HepG2 (cell line): ENCODE data around the gene KLHL40. TPM values are rescaled to one million over a fixed set of nuclear protein-coding genes. Genes with fewer than 3 reads are reported as not detected.
A peak's percentile ranks its signal among the peaks of the same experiment; 100 is the strongest.

Experiments used
- ELF4 ChIP-seq: sonication (generic); formaldehyde crosslinking; IDR thresholded peaks from 2 replicates; pipeline ENCODE4 v1.5.0; 2020; ENCODE audit warnings: missing genetic modification reagents, mild to moderate bottlenecking, moderate library complexity, borderline replicate concordance
- FLYWCH1 ChIP-seq: sonication (generic); formaldehyde crosslinking; IDR thresholded peaks from 2 replicates; pipeline ENCODE4 v1.8.1; 2023; ENCODE audit warnings: mild to moderate bottlenecking, missing genetic modification reagents
- FOSL2 ChIP-seq: sonication (generic); formaldehyde crosslinking; IDR thresholded peaks from 2 replicates; pipeline ENCODE4 v1.4.0; 2020; ENCODE audit warnings: missing genetic modification reagents
- PTBP1 ChIP-seq: fragments of 200-400 bp; formaldehyde crosslinking; IDR thresholded peaks from 2 replicates; pipeline ENCODE4 v1.6.1; 2018; ENCODE audit warnings: low read length, low read depth; ENCODE audit not compliant: poor library complexity, severe bottlenecking
- RELA ChIP-seq: sonication (generic); formaldehyde crosslinking; IDR thresholded peaks from 2 replicates; pipeline ENCODE4 v1.4.0; 2020; ENCODE audit warnings: missing genetic modification reagents
- REPIN1 ChIP-seq: sonication (generic); formaldehyde crosslinking; IDR thresholded peaks from 2 replicates; pipeline ENCODE4 v1.8.0; 2022; ENCODE audit warnings: missing genetic modification reagents, low read depth, mild to moderate bottlenecking, borderline replicate concordance
- TCF7 ChIP-seq: sonication (generic); IDR thresholded peaks from 2 replicates; pipeline ENCODE4 v1.6.1; 2016; ENCODE audit warnings: antibody characterized with exemption, low read depth
- ZNF253 ChIP-seq: sonication (generic); formaldehyde crosslinking; IDR thresholded peaks from 2 replicates; pipeline ENCODE4 v1.8.0; 2022; ENCODE audit warnings: mild to moderate bottlenecking, missing genetic modification reagents, borderline replicate concordance
- ZNF263 ChIP-seq: sonication (generic); formaldehyde crosslinking; IDR thresholded peaks from 2 replicates; pipeline ENCODE4 v1.4.0; 2020; ENCODE audit warnings: missing genetic modification reagents
- ZNF326 ChIP-seq: sonication (generic); formaldehyde crosslinking; IDR thresholded peaks from 2 replicates; pipeline ENCODE4 v1.4.0; 2020; ENCODE audit warnings: missing genetic modification reagents, borderline replicate concordance
- ZNF383 ChIP-seq: sonication (generic); formaldehyde crosslinking; IDR thresholded peaks from 2 replicates; pipeline ENCODE4 v1.4.0; 2020; ENCODE audit warnings: missing genetic modification reagents, mild to moderate bottlenecking, borderline replicate concordance
- ZNF567 ChIP-seq: sonication (generic); formaldehyde crosslinking; IDR thresholded peaks from 2 replicates; pipeline ENCODE4 v1.8.1; 2023; ENCODE audit warnings: mild to moderate bottlenecking, missing genetic modification reagents, borderline replicate concordance
- ZNF589 ChIP-seq: sonication (generic); formaldehyde crosslinking; conservative IDR thresholded peaks from 2 replicates; pipeline ENCODE4 v1.8.0; 2022; ENCODE audit warnings: mild to moderate bottlenecking, moderate library complexity, missing genetic modification reagents
- ZNF615 ChIP-seq: sonication (generic); formaldehyde crosslinking; IDR thresholded peaks from 2 replicates; pipeline ENCODE4 v1.5.0; 2020; ENCODE audit warnings: mild to moderate bottlenecking, missing genetic modification reagents, borderline replicate concordance
- polyA plus RNA-seq, 8 experiments: library from polyadenylated mRNA; depleted of rRNA in 3 of 8; stranded (reverse) in 7 of 8; unstranded in 1 of 8; fragments of >200 nt; fragmentation: Illumina TruSeq in 4 of 8; extraction: Trizol in 4 of 8; gene quantifications; 2 replicates each; pipeline versions ENCODE4 v1.2.1 to v1.2.3, GENCODE V29; 2011 to 2016; ENCODE audit warnings: low read depth in 4 of 8, missing spikeins in 1 of 8, mixed read lengths in 1 of 8; ENCODE audit not compliant: insufficient read depth in 1 of 8
- total RNA-seq, 5 experiments: library from RNA; depleted of rRNA; stranded (reverse); fragments of >200 nt; fragmentation: Illumina TruSeq; extraction: Trizol; gene quantifications; 2 replicates each; pipeline ENCODE4 v1.2.3, GENCODE V29; 2016; ENCODE audit warnings: low read depth in 1 of 5

The KLHL40 gene
- total and polyA plus RNA-seq, 2 of the 13 experiments (the other 11 are each of a cell fraction or from before 2014, with no cell fraction given): not detected

DNA sequence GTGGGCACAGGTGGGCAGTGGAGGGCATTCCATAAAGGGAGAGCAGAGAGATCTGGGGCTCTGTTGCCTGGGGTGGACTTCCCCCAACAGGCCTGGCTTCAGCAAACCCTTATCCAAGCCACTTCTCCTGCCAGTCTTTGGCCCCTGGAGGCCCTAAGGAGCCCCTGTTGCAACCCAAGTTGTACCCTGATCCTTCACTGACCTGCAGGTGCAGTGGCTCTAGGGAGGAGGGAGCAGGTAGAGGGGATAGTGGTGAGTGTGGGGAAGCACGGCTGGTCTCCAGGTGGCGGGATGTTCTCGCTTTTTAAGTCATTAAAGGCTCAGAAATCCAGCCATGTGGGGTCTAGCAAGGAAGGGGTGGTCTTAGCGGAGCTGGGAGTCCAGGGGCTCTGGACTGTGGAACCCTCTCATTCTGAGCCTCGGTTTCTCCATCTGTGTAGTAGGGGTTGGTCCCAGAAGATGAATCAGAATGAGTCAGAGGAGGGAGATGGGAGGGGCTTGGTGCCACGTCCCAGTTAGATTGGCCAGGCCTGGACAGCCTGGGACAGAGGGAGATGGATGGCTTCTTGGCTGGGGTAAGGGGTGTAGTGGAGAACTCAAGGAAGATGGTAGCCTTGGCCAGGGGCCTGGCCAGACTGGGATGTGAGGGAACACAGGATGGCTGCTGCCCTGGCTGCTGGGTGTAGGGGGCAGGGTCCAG lies 29.2 kb upstream of the KLHL40 start (continued):
- TF ChIP-seq ZNF567 (CRISPR knock-in tag) (no peak), ZNF615 (CRISPR knock-in tag) (0 out of 2 replicates have a peak, but pooled peaks have one; percentile 30), FOSL2 (CRISPR knock-in tag) (peak; percentile 78), TCF7 (no peak), REPIN1 (CRISPR knock-in tag) (no peak), FLYWCH1 (CRISPR knock-in tag) (no peak), ELF4 (CRISPR knock-in tag) (no peak), ZNF326 (CRISPR knock-in tag) (no peak), RELA (CRISPR knock-in tag) (no peak), PTBP1 (no peak), ZNF253 (no peak), ZNF383 (CRISPR knock-in tag) (no peak), ZNF263 (CRISPR knock-in tag) (peak; percentile 37; the same call in 1 of the 2 replicates), ZNF589 (CRISPR knock-in tag) (no peak)
